Endothelial cell (in vitro differentiated cells): ENCODE data around the gene ITGAD. TPM values are rescaled to one million over a fixed set of nuclear protein-coding genes. Genes with fewer than 3 reads are reported as not detected.
"Not testable (repeated sequence)": the region's sequence is repeated elsewhere in the genome, so short reads cannot be mapped to it uniquely, and the experiment has no call there.

Experiments used
- DNase-seq: peaks from one replicate; pipeline ENCODE4 v3.0.0; 2021; ENCODE audit warnings: low spot score
- H3K27ac Mint-ChIP-seq: one replicate; pipeline ENCODE4 v1.8.0; 2021; ENCODE audit warnings: mixed read lengths, inconsistent platforms; ENCODE audit not compliant: unreplicated experiment
- H3K27me3 Mint-ChIP-seq: one replicate; pipeline ENCODE4 v1.8.0; 2021; ENCODE audit warnings: mild to moderate bottlenecking, moderate library complexity, mixed read lengths, inconsistent platforms; ENCODE audit not compliant: unreplicated experiment
- H3K36me3 Mint-ChIP-seq: one replicate; pipeline ENCODE4 v1.8.0; 2021; ENCODE audit warnings: mild to moderate bottlenecking, low read depth, mixed read lengths, inconsistent platforms; ENCODE audit not compliant: unreplicated experiment
- H3K4me1 Mint-ChIP-seq: one replicate; pipeline ENCODE4 v1.8.0; 2021; ENCODE audit warnings: mild to moderate bottlenecking, mixed read lengths, inconsistent platforms; ENCODE audit not compliant: unreplicated experiment
- H3K4me3 Mint-ChIP-seq: one replicate; pipeline ENCODE4 v1.8.0; 2021; ENCODE audit warnings: mild to moderate bottlenecking, mixed read lengths, inconsistent platforms; ENCODE audit not compliant: unreplicated experiment
- H3K9me3 Mint-ChIP-seq: one replicate; pipeline ENCODE4 v1.8.0; 2021; ENCODE audit warnings: mixed read lengths, inconsistent platforms; ENCODE audit not compliant: unreplicated experiment
- total RNA-seq: library from RNA; stranded (reverse); fragmentation: NEBNext Ultra II Directional; extraction: Animal tissue kit (Norgen Biotek cat#: 25700); gene quantifications from one replicate; pipeline ENCODE4 v1.2.1, GENCODE V29; 2021; ENCODE audit not compliant: unreplicated experiment
- TF ChIP-seq, protein P1 (sequence below): fragments of 200-600 bp; sonication (generic); IDR thresholded peaks from one replicate; pipeline ENCODE4 v1.5.0; 2021; ENCODE audit warnings: antibody characterized with exemption; ENCODE audit not compliant: unreplicated experiment

ITGAD gene
- total RNA-seq, 1 donor from 2014 or later, result not detected

DNA sequence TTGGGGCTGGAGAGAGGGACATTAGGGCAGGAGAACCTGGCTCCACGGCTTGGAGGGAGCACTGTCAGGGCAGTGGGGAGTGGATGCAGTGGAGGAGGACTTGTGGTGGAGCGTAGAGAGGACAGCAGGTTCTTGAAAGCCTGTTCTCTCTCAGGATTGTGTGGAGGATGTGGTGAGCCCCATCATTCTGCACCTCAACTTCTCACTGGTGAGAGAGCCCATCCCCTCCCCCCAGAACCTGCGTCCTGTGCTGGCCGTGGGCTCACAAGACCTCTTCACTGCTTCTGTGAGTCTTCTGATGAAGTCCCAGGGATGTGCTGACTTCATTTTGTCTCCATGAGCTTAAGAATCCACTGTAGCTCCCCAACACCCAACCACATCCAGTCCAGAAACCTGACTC is 21.6 kb downstream of the ITGAD start:
- Mint-ChIP-seq H3K9me3 (no peaks in the 10 kb centered on the region), H3K4me3 (no peak overlapping the region), H3K27ac (no peak overlapping the region), H3K27me3 (peaks cover 14% of the 10 kb centered on the region), H3K4me1 (no peaks in the 10 kb centered on the region), H3K36me3 (peaks cover 6% of the 10 kb centered on the region)
- TF ChIP-seq, protein P1, sequence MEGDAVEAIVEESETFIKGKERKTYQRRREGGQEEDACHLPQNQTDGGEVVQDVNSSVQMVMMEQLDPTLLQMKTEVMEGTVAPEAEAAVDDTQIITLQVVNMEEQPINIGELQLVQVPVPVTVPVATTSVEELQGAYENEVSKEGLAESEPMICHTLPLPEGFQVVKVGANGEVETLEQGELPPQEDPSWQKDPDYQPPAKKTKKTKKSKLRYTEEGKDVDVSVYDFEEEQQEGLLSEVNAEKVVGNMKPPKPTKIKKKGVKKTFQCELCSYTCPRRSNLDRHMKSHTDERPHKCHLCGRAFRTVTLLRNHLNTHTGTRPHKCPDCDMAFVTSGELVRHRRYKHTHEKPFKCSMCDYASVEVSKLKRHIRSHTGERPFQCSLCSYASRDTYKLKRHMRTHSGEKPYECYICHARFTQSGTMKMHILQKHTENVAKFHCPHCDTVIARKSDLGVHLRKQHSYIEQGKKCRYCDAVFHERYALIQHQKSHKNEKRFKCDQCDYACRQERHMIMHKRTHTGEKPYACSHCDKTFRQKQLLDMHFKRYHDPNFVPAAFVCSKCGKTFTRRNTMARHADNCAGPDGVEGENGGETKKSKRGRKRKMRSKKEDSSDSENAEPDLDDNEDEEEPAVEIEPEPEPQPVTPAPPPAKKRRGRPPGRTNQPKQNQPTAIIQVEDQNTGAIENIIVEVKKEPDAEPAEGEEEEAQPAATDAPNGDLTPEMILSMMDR, result no peak
- no peak for DNase-seq

DNA sequence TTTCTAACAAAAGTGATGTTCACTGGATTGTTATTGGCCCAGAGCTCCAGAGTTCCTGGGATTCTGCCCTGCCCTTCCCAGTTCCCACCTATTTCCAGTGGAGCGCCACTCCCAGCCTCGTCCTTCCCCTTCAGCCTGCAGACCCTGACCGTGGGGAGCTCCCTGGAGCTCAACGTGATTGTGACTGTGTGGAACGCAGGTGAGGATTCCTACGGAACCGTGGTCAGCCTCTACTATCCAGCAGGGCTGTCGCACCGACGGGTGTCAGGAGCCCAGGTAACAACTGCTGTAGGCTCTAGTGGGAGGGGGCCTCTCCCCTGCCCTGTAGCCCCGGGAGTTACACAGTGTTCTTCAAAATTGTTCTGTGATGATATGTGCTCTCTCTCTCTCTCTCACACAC is 23.2 kb downstream of the ITGAD start:
- Mint-ChIP-seq H3K27ac (no peak overlapping the region), H3K36me3 (peaks cover 6% of the 10 kb centered on the region), H3K4me3 (no peak overlapping the region), H3K9me3 (no peaks in the 10 kb centered on the region), H3K4me1 (peaks cover 3% of the 10 kb centered on the region), H3K27me3 (peaks cover 14% of the 10 kb centered on the region)
- no peak for DNase-seq
- TF ChIP-seq, protein P1, result no peak

DNA sequence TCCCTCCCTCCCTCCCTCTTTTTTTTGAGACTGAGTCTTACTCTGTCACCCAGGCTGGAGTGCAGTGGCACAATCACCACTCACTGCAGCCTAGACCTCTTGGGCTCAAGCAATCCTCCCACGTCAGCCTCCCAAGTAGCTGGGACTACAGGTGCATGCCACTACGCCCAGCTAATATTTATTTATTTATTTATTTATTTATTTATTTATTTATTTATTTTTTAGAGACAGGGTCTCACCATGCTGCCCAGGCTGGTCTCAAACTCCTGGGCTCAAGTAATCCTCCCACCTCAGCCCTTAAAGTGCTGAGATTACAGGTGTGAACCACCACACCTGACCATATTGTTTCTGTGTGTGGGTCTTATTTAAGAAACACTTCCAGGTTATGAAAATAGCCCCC is 23.9 kb downstream of the ITGAD start:
- not testable (repeated sequence) for H3K9me3 Mint-ChIP-seq, H3K27ac Mint-ChIP-seq, H3K4me1 Mint-ChIP-seq, H3K36me3 Mint-ChIP-seq, H3K4me3 Mint-ChIP-seq, DNase-seq
- H3K27me3 Mint-ChIP-seq, result peaks cover 14% of the 10 kb centered on the region

DNA sequence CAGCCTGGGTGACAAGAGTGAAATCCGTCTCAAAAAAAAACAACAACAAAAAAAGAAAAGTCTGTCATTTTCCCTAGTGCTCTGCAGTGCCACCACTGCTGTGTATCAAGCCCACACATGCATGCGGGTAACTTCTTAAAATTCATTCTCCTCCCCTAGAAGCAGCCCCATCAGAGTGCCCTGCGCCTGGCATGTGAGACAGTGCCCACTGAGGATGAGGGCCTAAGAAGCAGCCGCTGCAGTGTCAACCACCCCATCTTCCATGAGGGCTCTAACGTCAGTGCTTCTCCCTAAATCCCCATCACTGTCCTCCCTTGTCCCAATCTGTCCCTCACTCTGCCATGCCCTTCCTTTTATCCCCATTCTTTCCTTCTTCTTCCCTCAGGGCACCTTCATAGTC is 24.8 kb downstream of the ITGAD start:
- TF ChIP-seq, protein P1, result no peak
- Mint-ChIP-seq H3K27me3 (peaks cover 14% of the 10 kb centered on the region), H3K4me1 (peaks cover 3% of the 10 kb centered on the region), H3K27ac (no peak overlapping the region), H3K9me3 (no peaks in the 10 kb centered on the region), H3K4me3 (no peak overlapping the region), H3K36me3 (peaks cover 6% of the 10 kb centered on the region)
- DNase-seq, result no peak

DNA sequence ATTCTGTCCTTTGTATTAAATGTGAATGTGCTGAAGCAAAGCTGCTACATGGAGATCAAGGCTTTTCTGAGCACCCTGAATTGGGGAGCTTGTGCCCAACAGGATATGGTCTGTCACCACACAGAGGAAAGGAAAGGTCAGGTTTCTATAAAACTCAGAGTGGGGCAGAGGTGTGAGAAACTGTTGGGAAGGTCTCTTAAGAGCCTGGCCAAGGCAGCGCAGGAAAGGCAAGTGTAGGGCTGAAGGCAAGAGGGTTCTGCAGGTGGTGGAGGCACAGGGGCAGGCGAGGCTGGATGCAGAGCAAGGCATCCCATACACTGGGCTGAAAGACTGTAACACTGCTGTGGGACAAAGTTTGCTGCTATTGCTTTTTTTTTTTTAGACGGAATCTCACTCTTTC is 26.9 kb downstream of the ITGAD start:
- Mint-ChIP-seq H3K9me3 (no peaks in the 10 kb centered on the region), H3K36me3 (peaks cover 6% of the 10 kb centered on the region), H3K4me3 (no peak overlapping the region), H3K27ac (no peak overlapping the region), H3K27me3 (peaks cover 10% of the 10 kb centered on the region), H3K4me1 (peaks cover 3% of the 10 kb centered on the region)
- TF ChIP-seq, protein P1, result no peak
- DNase-seq, result no peak

DNA sequence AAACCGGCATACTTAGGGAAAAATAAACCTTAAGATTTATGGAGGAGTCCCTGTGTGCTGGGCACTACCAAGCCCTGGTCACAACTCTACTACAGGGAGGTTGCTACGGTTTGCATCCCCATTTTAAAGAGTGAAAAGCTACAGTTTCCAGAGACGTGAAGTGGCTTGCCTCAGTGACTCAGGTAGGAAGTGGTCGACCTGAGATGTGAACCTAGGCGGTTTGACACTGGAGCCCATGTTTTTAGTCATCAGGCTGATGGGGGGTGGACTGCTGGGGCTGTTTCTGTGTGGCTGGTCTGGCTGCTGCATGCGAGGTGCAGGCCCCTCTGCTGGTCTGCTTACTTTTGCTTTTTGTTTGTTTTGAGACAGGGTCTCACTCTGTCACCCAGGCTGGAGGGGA is 28.5 kb downstream of the ITGAD start:
- H3K36me3 Mint-ChIP-seq, result peaks cover 4% of the 10 kb centered on the region
- H3K27me3 Mint-ChIP-seq, result peaks cover 6% of the 10 kb centered on the region
- H3K4me1 Mint-ChIP-seq, result peaks cover 3% of the 10 kb centered on the region
- H3K27ac Mint-ChIP-seq, result no peak overlapping the region
- H3K9me3 Mint-ChIP-seq, result no peaks in the 10 kb centered on the region
- no peak for DNase-seq
- H3K4me3 Mint-ChIP-seq, result no peak overlapping the region
- TF ChIP-seq, protein P1, result no peak
